A673 (cell line): Measurements from ENCODE around the gene SOAT1. TPM values are rescaled to one million over a fixed set of nuclear protein-coding genes. Genes with fewer than 3 reads are reported as not detected.

Source experiments
- BruUV-seq: library from RNA; stranded (reverse); fragments of 400-500 nt; replicated peaks from 2 replicates; lab custom pipeline; 2021; lab: Mats Ljungman, UMichigan
- CTCF ChIA-PET: fragments of 300-600 bp; sonication (Branson Sonifier 250); formaldehyde crosslinking; loops from one replicate; lab custom pipeline; 2022; ENCODE audit warnings: antibody characterized with exemption; lab: Charles Lee
- POLR2A ChIA-PET: fragments of 300-600 bp; sonication (Branson Sonifier 250); formaldehyde crosslinking; loops from one replicate; lab custom pipeline; 2022; ENCODE audit warnings: antibody characterized with exemption; ENCODE audit not compliant: low non-redundant PET; lab: Charles Lee
- DNase-seq: peaks from one replicate; pipeline ENCODE4 v3.0.0-alpha.2; 2015; ENCODE audit warnings: low spot score
- H3K27ac ChIP-seq: fragments of 200-600 bp; sonication (generic); 2 replicates; pipeline ENCODE4 v1.5.1; 2016; ENCODE audit warnings: mixed run types, low read depth, mild to moderate bottlenecking, mixed read lengths, antibody characterized with exemption, low read length; ENCODE audit not compliant: poor library complexity, severe bottlenecking
- H3K27me3 ChIP-seq: fragments of 200-600 bp; sonication (generic); replicated peaks from 2 replicates; pipeline ENCODE4 v1.6.1; 2017; ENCODE audit warnings: mixed run types, low read depth, mild to moderate bottlenecking, mixed read lengths, antibody characterized with exemption, low read length; ENCODE audit not compliant: insufficient read depth, poor library complexity
- H3K36me3 ChIP-seq: fragments of 200-600 bp; sonication (generic); 2 replicates; pipeline ENCODE4 v1.6.1; 2016; ENCODE audit warnings: mixed run types, mild to moderate bottlenecking, mixed read lengths, antibody characterized with exemption, low read length; ENCODE audit not compliant: insufficient read depth, poor library complexity, severe bottlenecking
- H3K4me1 ChIP-seq: fragments of 200-600 bp; sonication (generic); 2 replicates; pipeline ENCODE4 v1.6.1; 2017; ENCODE audit warnings: mixed run types, mild to moderate bottlenecking, mixed read lengths, antibody characterized with exemption, low read length; ENCODE audit not compliant: insufficient read depth, poor library complexity, severe bottlenecking
- H3K4me3 ChIP-seq: fragments of 200-600 bp; sonication (generic); 2 replicates; pipeline ENCODE4 v1.5.1; 2016; ENCODE audit warnings: low read depth, mixed run types, mild to moderate bottlenecking, mixed read lengths, low read length; ENCODE audit not compliant: poor library complexity, severe bottlenecking
- H3K9me3 ChIP-seq: fragments of 200-600 bp; sonication (generic); 2 replicates; pipeline ENCODE4 v1.6.1; 2016; ENCODE audit warnings: mixed run types, low read depth, mild to moderate bottlenecking, mixed read lengths, antibody characterized with exemption, low read length; ENCODE audit not compliant: poor library complexity, severe bottlenecking
- EZH2 ChIP-seq: fragments of 200-600 bp; sonication (generic); IDR thresholded peaks from 2 replicates; pipeline ENCODE4 v1.6.1; 2017; ENCODE audit warnings: borderline replicate concordance, low read depth, mild to moderate bottlenecking, mixed read lengths, antibody characterized with exemption, low read length; ENCODE audit not compliant: poor library complexity, severe bottlenecking
- intact Hi-C: fragments of 100-400 bp; cut with micrococcal nuclease; formaldehyde crosslinking; loops from one replicate; pipeline ENCODE4 v1.10.0; 2022; ENCODE audit not compliant: unreplicated experiment
- total RNA-seq: library from RNA; stranded (reverse); gene quantifications from 2 replicates; pipeline ENCODE4 v1.2.3, GENCODE V29; 2021
- TF ChIP-seq, protein P1 (sequence below): fragments of 300-800, 200-600 bp; sonication (generic); conservative IDR thresholded peaks from 2 replicates; pipeline ENCODE4 v1.5.1; 2017; ENCODE audit warnings: low read depth, mild to moderate bottlenecking, antibody characterized with exemption, low read length, moderate library complexity, mixed read lengths

SOAT1 gene
- total RNA-seq, 1 experiment from 2014 or later = 53.0 TPM

DNA sequence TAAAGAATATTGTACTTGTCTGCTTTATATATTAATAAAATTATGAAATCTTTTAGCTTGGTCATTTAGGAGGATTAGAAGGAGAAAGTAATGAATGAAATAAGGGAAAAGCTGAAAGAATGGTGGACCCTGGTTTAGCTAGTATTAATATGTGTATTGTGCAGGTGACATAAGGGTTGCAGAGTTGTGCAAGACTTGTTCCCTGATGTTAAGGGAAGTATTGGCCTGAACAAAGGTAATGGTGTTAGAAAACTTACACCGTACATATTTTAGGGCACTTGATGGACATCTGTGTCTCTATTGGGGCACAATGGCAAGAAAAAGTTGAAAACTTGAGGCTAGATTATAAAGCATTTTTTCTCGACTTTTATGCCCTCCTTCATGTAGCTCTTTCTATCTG, 32.2 kb downstream of the SOAT1 start:
- peaks cover 9% of the 10 kb centered on the region for H3K9me3 ChIP-seq
- CTCF ChIA-PET = no interaction called here
- H3K4me1 ChIP-seq = no peaks in the 10 kb centered on the region
- no TSS peak for BruUV-seq
- DNase-seq = no peak
- intact Hi-C loops = no loop called here
- no peak for TF ChIP-seq EZH2
- TF ChIP-seq, protein P1, sequence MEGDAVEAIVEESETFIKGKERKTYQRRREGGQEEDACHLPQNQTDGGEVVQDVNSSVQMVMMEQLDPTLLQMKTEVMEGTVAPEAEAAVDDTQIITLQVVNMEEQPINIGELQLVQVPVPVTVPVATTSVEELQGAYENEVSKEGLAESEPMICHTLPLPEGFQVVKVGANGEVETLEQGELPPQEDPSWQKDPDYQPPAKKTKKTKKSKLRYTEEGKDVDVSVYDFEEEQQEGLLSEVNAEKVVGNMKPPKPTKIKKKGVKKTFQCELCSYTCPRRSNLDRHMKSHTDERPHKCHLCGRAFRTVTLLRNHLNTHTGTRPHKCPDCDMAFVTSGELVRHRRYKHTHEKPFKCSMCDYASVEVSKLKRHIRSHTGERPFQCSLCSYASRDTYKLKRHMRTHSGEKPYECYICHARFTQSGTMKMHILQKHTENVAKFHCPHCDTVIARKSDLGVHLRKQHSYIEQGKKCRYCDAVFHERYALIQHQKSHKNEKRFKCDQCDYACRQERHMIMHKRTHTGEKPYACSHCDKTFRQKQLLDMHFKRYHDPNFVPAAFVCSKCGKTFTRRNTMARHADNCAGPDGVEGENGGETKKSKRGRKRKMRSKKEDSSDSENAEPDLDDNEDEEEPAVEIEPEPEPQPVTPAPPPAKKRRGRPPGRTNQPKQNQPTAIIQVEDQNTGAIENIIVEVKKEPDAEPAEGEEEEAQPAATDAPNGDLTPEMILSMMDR = no peak
- H3K27me3 ChIP-seq = no peaks in the 10 kb centered on the region
- no peak overlapping the region for H3K27ac ChIP-seq
- H3K4me3 ChIP-seq = no peak overlapping the region
- H3K36me3 ChIP-seq = no peaks in the 10 kb centered on the region
- POLR2A ChIA-PET = no interaction called here

DNA sequence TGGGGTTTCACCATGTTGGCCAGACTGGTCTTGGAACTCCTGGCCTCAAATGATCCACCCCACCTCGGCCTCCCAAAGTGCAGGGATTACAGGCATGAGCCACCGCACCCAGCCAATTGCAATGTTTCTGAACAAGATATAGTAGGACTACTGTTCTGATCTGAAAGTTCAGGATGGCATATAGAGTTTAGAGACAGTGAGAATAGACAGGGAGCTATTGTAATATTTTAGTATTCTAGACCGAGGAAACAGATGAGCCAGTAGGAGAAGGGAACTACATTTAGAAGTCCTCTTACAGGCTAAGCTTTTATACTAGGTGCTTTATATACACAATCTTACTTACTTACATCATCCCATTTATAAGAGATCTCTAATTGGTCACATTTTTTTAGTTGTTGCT, 33.1 kb downstream of the SOAT1 start:
- H3K27ac ChIP-seq = no peak overlapping the region
- no peak for DNase-seq
- H3K9me3 ChIP-seq = peaks cover 9% of the 10 kb centered on the region
- intact Hi-C loops = no loop called here
- no peaks in the 10 kb centered on the region for H3K27me3 ChIP-seq
- no peaks in the 10 kb centered on the region for H3K36me3 ChIP-seq
- no TSS peak for BruUV-seq
- H3K4me3 ChIP-seq = no peak overlapping the region
- ChIA-PET CTCF (no interaction called here), POLR2A (no interaction called here)
- no peaks in the 10 kb centered on the region for H3K4me1 ChIP-seq
- TF ChIP-seq, protein P1 = no peak
- no peak for TF ChIP-seq EZH2

DNA sequence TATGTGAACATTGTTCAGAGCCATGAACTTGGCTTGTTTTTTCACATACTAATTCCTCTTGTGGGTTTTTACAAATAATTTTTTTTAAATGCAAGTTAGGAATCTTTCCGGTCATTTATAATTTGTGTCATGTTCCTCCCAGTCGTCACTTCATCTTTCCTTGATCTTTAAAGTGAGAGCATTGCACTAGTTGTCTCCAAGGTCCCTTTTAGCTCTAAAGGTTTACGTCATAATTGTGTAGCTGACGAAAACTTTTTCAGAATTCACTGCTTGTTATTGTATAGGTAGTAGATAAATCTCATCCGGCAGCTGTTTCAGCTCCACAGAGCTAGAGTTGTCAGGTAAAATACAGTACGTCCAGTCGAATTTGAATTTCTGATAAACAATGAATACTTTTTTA, 33.6 kb downstream of the SOAT1 start:
- Histone ChIP-seq H3K4me1 (no peaks in the 10 kb centered on the region), H3K27ac (no peak overlapping the region), H3K9me3 (peaks cover 9% of the 10 kb centered on the region), H3K4me3 (no peak overlapping the region), H3K36me3 (no peaks in the 10 kb centered on the region), H3K27me3 (no peaks in the 10 kb centered on the region)
- no peak for TF ChIP-seq EZH2
- TF ChIP-seq, protein P1 = no peak
- no TSS peak for BruUV-seq
- ChIA-PET CTCF (no interaction called here), POLR2A (no interaction called here)
- DNase-seq = no peak
- intact Hi-C loops = no loop called here
